Keratinocyte (primary cell): ENCODE results near the gene NEK9.

Experiments
- CTCF ChIP-seq, 3 experiments: IDR thresholded peaks in 1 of 3; conservative IDR thresholded peaks in 1 of 3; optimal IDR thresholded peaks in 1 of 3; 2 replicates in 2 of 3; 3 replicates in 1 of 3; pipeline versions ENCODE3 to v1.5.1; 2011; ENCODE audit warnings: low read length in 3 of 3, mild to moderate bottlenecking in 3 of 3, moderate library complexity in 2 of 3, control low read depth in 1 of 3, inconsistent platforms in 1 of 3; ENCODE audit not compliant: insufficient read depth in 2 of 3; ENCODE audit errors: extremely low read depth in 1 of 3
- EZH2 ChIP-seq: IDR thresholded peaks from one replicate; pipeline ENCODE4 v1.6.1; 2012; ENCODE audit warnings: inconsistent platforms, mild to moderate bottlenecking, low read length, moderate library complexity

- TF ChIP-seq CTCF (optimal IDR thresholded peaks at IDR 0.05 in 1 of 3, IDR thresholded peaks at IDR 0.05 in 1 of 3, conservative IDR thresholded peaks at IDR 0.05 in 1 of 3; ENCODE audit: extremely low read depth in 1 of 3, insufficient read depth in 2 of 3, low read length in 3 of 3) (no peak), EZH2 (no peak)
Observed at GRCh38 chr14:75156901-75157300, 30.1 kb upstream of the NEK9 start.
